Colonic mucosa (tissue), 4 donors: Measurements from ENCODE around the gene HSD11B2. TPM values are rescaled to one million over a fixed set of nuclear protein-coding genes. Genes with fewer than 3 reads are reported as not detected.

Source experiments
- DNase-seq: peaks from one replicate; pipeline ENCODE4 v3.0.0-alpha.2; 2020
- H3K27ac ChIP-seq: fragments of 200-600 bp; one replicate; pipeline ENCODE4 v1.8.0; 2021
- H3K27me3 ChIP-seq: fragments of 200-600 bp; one replicate; pipeline ENCODE4 v1.8.0; 2021
- H3K36me3 ChIP-seq: fragments of 200-600 bp; one replicate; pipeline ENCODE4 v1.8.0; 2021
- H3K4me1 ChIP-seq: fragments of 200-600 bp; one replicate; pipeline ENCODE4 v1.8.0; 2021; ENCODE audit warnings: mild to moderate bottlenecking
- H3K4me3 ChIP-seq: fragments of 200-600 bp; one replicate; pipeline ENCODE4 v1.8.0; 2021
- H3K9ac ChIP-seq, 2 donors: one replicate each; pipeline ENCODE4 v1.7.0; 2013; ENCODE audit warnings: control low read depth in 2 of 2, low read depth in 2 of 2, low read length in 2 of 2
- H3K9me3 ChIP-seq: fragments of 200-600 bp; one replicate; pipeline ENCODE4 v1.8.0; 2021
- CTCF ChIP-seq: fragments of 200-600 bp; IDR thresholded peaks from one replicate; pipeline ENCODE4 v1.8.0; 2022; ENCODE audit warnings: antibody characterized with exemption, mild to moderate bottlenecking
- intact Hi-C: fragments of 100-400 bp; cut with DNase I; formaldehyde crosslinking; loops from one replicate; pipeline ENCODE4 v1.14.1; 2022
- total RNA-seq, 2 donors: library from RNA; stranded (reverse); fragmentation: NEBNext Ultra II Directional in 1 of 2; extraction: Animal tissue kit (Norgen Biotek cat#: 25700) in 1 of 2; gene quantifications; one replicate each; pipeline ENCODE4 v1.2.1, GENCODE V29; 2021
- donor health status: healthy.
- donor health status: DM: no; HTN: no; CAD: no.
- donor health status: DM: no; HTN: no; CAD: no.

HSD11B2 gene
- total RNA-seq, 2 donors from 2014 or later: 348 to 378 TPM

GRCh38 chr16:67481561-67482232, 50.8 kb downstream of the HSD11B2 start:
- Histone ChIP-seq H3K9ac (peak overlapping the region; percentile 38 to 99), H3K4me3 (peak overlapping the region; percentile 79), H3K27me3 (no peaks in the 10 kb centered on the region), H3K4me1 (peaks cover 14% of the 10 kb centered on the region), H3K27ac (peak overlapping the region; percentile 59), H3K9me3 (no peaks in the 10 kb centered on the region), H3K36me3 (no peaks in the 10 kb centered on the region)
- DNase-seq: peak; percentile 79
- no peak for TF ChIP-seq CTCF
- intact Hi-C loops: loop anchor here (5.0 kb wide), 1 partner anchor 41 kb away; no protein-coding TSS in a partner anchor

- H3K4me1 ChIP-seq: peaks cover 14% of the 10 kb centered on the region
- peak; percentile 24 for DNase-seq
- no peak overlapping the region for H3K27ac ChIP-seq
- H3K36me3 ChIP-seq: no peaks in the 10 kb centered on the region
- peak overlapping the region; percentile 38 to 99 for H3K9ac ChIP-seq
- intact Hi-C loops: loop anchor here (5.0 kb wide), 1 partner anchor 40 kb away; no protein-coding TSS in a partner anchor
- no peaks in the 10 kb centered on the region for H3K27me3 ChIP-seq
- peak overlapping the region; percentile 79 for H3K4me3 ChIP-seq
- no peaks in the 10 kb centered on the region for H3K9me3 ChIP-seq
- no peak for TF ChIP-seq CTCF
These were observed 51.5 kb downstream of the HSD11B2 start for GRCh38 chr16:67482233-67482924.

GRCh38 chr16:67483150-67483549, 52.2 kb downstream of the HSD11B2 start, which contains the start of gene AGRP:
TSS of gene AGRP (minus strand) at chr16:67483547. CDS start at chr16:67483398, 149 bp downstream.
- intact Hi-C loops: loop anchor here (5.0 kb wide), 1 partner anchor 39 kb away; no protein-coding TSS in a partner anchor
- no peak within 1 kb of the TSS for H3K27ac ChIP-seq
- H3K4me3 ChIP-seq: no peak within 1 kb of the TSS
- no peaks in the 10 kb centered on the region for H3K27me3 ChIP-seq
- DNase-seq: no peak
- peaks cover 14% of the 10 kb centered on the region for H3K4me1 ChIP-seq
- peak within 1 kb of the TSS; percentile 38 to 99 for H3K9ac ChIP-seq
- H3K9me3 ChIP-seq: no peaks in the 10 kb centered on the region
- no peaks in the 10 kb centered on the region for H3K36me3 ChIP-seq
- TF ChIP-seq CTCF: no peak

- no peak overlapping the region for H3K4me3 ChIP-seq
- no peak for DNase-seq
- no peak overlapping the region for H3K9ac ChIP-seq
- H3K27ac ChIP-seq: no peak overlapping the region
- intact Hi-C loops: loop anchor here (5.0 kb wide), 1 partner anchor 38 kb away; no protein-coding TSS in a partner anchor
- H3K4me1 ChIP-seq: peaks cover 14% of the 10 kb centered on the region
- no peaks in the 10 kb centered on the region for H3K9me3 ChIP-seq
- no peaks in the 10 kb centered on the region for H3K36me3 ChIP-seq
- no peak for TF ChIP-seq CTCF
- no peaks in the 10 kb centered on the region for H3K27me3 ChIP-seq
These were observed 53.0 kb downstream of the HSD11B2 start for GRCh38 chr16:67483731-67484525.

- H3K27me3 ChIP-seq: no peaks in the 10 kb centered on the region
- DNase-seq: no peak
- no peaks in the 10 kb centered on the region for H3K9me3 ChIP-seq
- no peak for TF ChIP-seq CTCF
- peaks cover 17% of the 10 kb centered on the region for H3K4me1 ChIP-seq
- intact Hi-C loops: no loop called here
- H3K4me3 ChIP-seq: no peak overlapping the region
- H3K36me3 ChIP-seq: no peaks in the 10 kb centered on the region
- H3K27ac ChIP-seq: no peak overlapping the region
- H3K9ac ChIP-seq: no peak overlapping the region
These were observed 55.9 kb downstream of the HSD11B2 start for GRCh38 chr16:67486805-67487204.
